HL-60 (cell line): ENCODE results near the gene NPAS2.

ENCODE experiments used
- CTCF ChIP-seq: IDR thresholded peaks from one replicate; pipeline ENCODE4 v1.5.1; 2011; ENCODE audit warnings: low read length, control low read depth, inconsistent platforms; ENCODE audit not compliant: insufficient read depth
- POLR2AphosphoS5 ChIP-seq: IDR thresholded peaks from 2 replicates; pipeline ENCODE4 v1.6.1; 2012; ENCODE audit warnings: low read depth
- SPI1 ChIP-seq: IDR thresholded peaks from 2 replicates; pipeline ENCODE4 v1.6.1; 2012; ENCODE audit warnings: low read depth, mild to moderate bottlenecking, borderline replicate concordance

GRCh38 chr2:101045330-101045729, 225.4 kb downstream of the NPAS2 start:
- TF ChIP-seq CTCF (no peak), POLR2AphosphoS5 (no peak), SPI1 (no peak)
